Gastrocnemius medialis (tissue), 4 donors: Measurements from ENCODE around the gene ILDR1.

ENCODE experiments used
- CTCF ChIP-seq, 5 experiments: fragments of 450-650 bp in 3 of 5; fragments of 200-600 bp in 2 of 5; sonication (generic) in 2 of 5; IDR thresholded peaks in 4 of 5; conservative IDR thresholded peaks in 1 of 5; 1 replicate in 4 of 5; 2 replicates in 1 of 5; pipeline ENCODE4 v1.5.1; 2016 to 2019; ENCODE audit warnings: antibody characterized with exemption in 5 of 5, mild to moderate bottlenecking in 3 of 5, moderate library complexity in 3 of 5
- POLR2A ChIP-seq, 2 donors: fragments of 450-650 bp; IDR thresholded peaks; one replicate each; pipeline ENCODE4 v1.6.1; 2017; ENCODE audit warnings: antibody characterized with exemption in 2 of 2, mild to moderate bottlenecking in 2 of 2, moderate library complexity in 2 of 2

- TF ChIP-seq CTCF (IDR thresholded peaks at IDR 0.05 in 4 of 5, conservative IDR thresholded peaks at IDR 0.05 in 1 of 5) (no peak), POLR2A (IDR thresholded peaks at IDR 0.05) (no peak)
These were observed 36.2 kb upstream of the ILDR1 start for GRCh38 chr3:122058294-122058693.
